HEK293 (cell line): ENCODE measurements around the gene CCNG2.

Experiments used
- GFI1B ChIP-seq: fragments of 450-650 bp; formaldehyde crosslinking; IDR thresholded peaks from 2 replicates; pipeline ENCODE4 v1.5.1; 2016; ENCODE audit warnings: missing biosample characterization, missing genetic modification characterization
- HOXA7 ChIP-seq: sonication (generic); formaldehyde crosslinking; IDR thresholded peaks from 2 replicates; pipeline ENCODE4 v1.8.1; 2022; ENCODE audit warnings: missing genetic modification reagents, borderline replicate concordance
- IKZF3 ChIP-seq: fragments of 450-650 bp; IDR thresholded peaks from 2 replicates; pipeline ENCODE4 v1.5.0; 2018; ENCODE audit warnings: missing biosample characterization, mild to moderate bottlenecking, missing genetic modification characterization, moderate library complexity
- KLF17 ChIP-seq: fragments of 450-650 bp; formaldehyde crosslinking; IDR thresholded peaks from 2 replicates; pipeline ENCODE4 v1.5.1; 2016; ENCODE audit warnings: missing biosample characterization, missing genetic modification characterization
- MZF1 ChIP-seq: fragments of 450-650 bp; formaldehyde crosslinking; IDR thresholded peaks from 2 replicates; pipeline ENCODE4 v1.5.1; 2017; ENCODE audit warnings: missing biosample characterization, missing genetic modification characterization, borderline replicate concordance
- PRDM10 ChIP-seq: fragments of 450-650 bp; formaldehyde crosslinking; IDR thresholded peaks from 2 replicates; pipeline ENCODE4 v1.5.1; 2016; ENCODE audit warnings: missing biosample characterization, missing genetic modification characterization
- ZBTB20 ChIP-seq: fragments of 450-650 bp; formaldehyde crosslinking; IDR thresholded peaks from 2 replicates; pipeline ENCODE4 v1.5.1; 2016; ENCODE audit warnings: missing biosample characterization, missing genetic modification characterization
- ZBTB21 ChIP-seq: fragments of 450-650 bp; formaldehyde crosslinking; IDR thresholded peaks from 2 replicates; pipeline ENCODE4 v1.5.1; 2017; ENCODE audit warnings: missing biosample characterization, missing genetic modification characterization
- ZBTB26 ChIP-seq: fragments of 450-650 bp; formaldehyde crosslinking; optimal IDR thresholded peaks from 2 replicates; pipeline ENCODE3; 2016; ENCODE audit warnings: missing biosample characterization, mild to moderate bottlenecking, missing genetic modification characterization
- ZBTB49 ChIP-seq: fragments of 450-650 bp; formaldehyde crosslinking; IDR thresholded peaks from 2 replicates; pipeline ENCODE4 v1.5.1; 2016; ENCODE audit warnings: missing biosample characterization, missing genetic modification characterization, low read depth
- ZBTB6 ChIP-seq: fragments of 450-650 bp; formaldehyde crosslinking; IDR thresholded peaks from 2 replicates; pipeline ENCODE4 v1.5.1; 2017; ENCODE audit warnings: missing biosample characterization, missing genetic modification characterization
- ZIC2 ChIP-seq: fragments of 450-650 bp; formaldehyde crosslinking; IDR thresholded peaks from 2 replicates; pipeline ENCODE4 v1.5.1; 2016; ENCODE audit warnings: missing biosample characterization, missing genetic modification characterization
- ZNF121 ChIP-seq: fragments of 450-650 bp; formaldehyde crosslinking; IDR thresholded peaks from 2 replicates; pipeline ENCODE4 v1.5.1; 2016; ENCODE audit warnings: missing biosample characterization, missing genetic modification characterization
- ZNF211 ChIP-seq: fragments of 450-650 bp; formaldehyde crosslinking; IDR thresholded peaks from 2 replicates; pipeline ENCODE4 v1.5.1; 2016; ENCODE audit warnings: low read depth, missing biosample characterization, missing genetic modification characterization
- ZNF239 ChIP-seq: fragments of 450-650 bp; formaldehyde crosslinking; IDR thresholded peaks from 2 replicates; pipeline ENCODE4 v1.5.1; 2016; ENCODE audit warnings: missing biosample characterization, missing genetic modification characterization
- ZNF394 ChIP-seq: fragments of 450-650 bp; formaldehyde crosslinking; IDR thresholded peaks from 2 replicates; pipeline ENCODE4 v1.5.1; 2016; ENCODE audit warnings: missing biosample characterization, missing genetic modification characterization, mild to moderate bottlenecking, moderate library complexity, borderline replicate concordance
- ZNF426 ChIP-seq: fragments of 450-650 bp; formaldehyde crosslinking; IDR thresholded peaks from 2 replicates; pipeline ENCODE4 v1.5.1; 2017; ENCODE audit warnings: missing biosample characterization, missing genetic modification characterization, mild to moderate bottlenecking, inconsistent platforms, moderate library complexity
- ZNF433 ChIP-seq: fragments of 450-650 bp; formaldehyde crosslinking; IDR thresholded peaks from 2 replicates; pipeline ENCODE4 v1.5.1; 2016; ENCODE audit warnings: missing biosample characterization, missing genetic modification characterization, low read depth
- ZNF48 ChIP-seq: fragments of 450-650 bp; formaldehyde crosslinking; IDR thresholded peaks from 2 replicates; pipeline ENCODE4 v1.5.1; 2016; ENCODE audit warnings: missing biosample characterization, missing genetic modification characterization
- ZNF514 ChIP-seq: fragments of 450-650 bp; formaldehyde crosslinking; IDR thresholded peaks from 2 replicates; pipeline ENCODE4 v1.5.1; 2016; ENCODE audit warnings: missing biosample characterization, missing genetic modification characterization
- ZNF571 ChIP-seq: fragments of 450-650 bp; formaldehyde crosslinking; IDR thresholded peaks from 2 replicates; pipeline ENCODE4 v1.5.0; 2017; ENCODE audit warnings: missing biosample characterization, missing genetic modification characterization
- ZNF580 ChIP-seq: fragments of 450-650 bp; formaldehyde crosslinking; IDR thresholded peaks from 2 replicates; pipeline ENCODE4 v1.5.1; 2016; ENCODE audit warnings: missing biosample characterization, missing genetic modification characterization
- ZNF660 ChIP-seq: fragments of 450-650 bp; IDR thresholded peaks from 2 replicates; pipeline ENCODE4 v1.5.1; 2018; ENCODE audit warnings: missing biosample characterization, mild to moderate bottlenecking, missing genetic modification characterization
- ZNF704 ChIP-seq: fragments of 450-650 bp; formaldehyde crosslinking; IDR thresholded peaks from 2 replicates; pipeline ENCODE4 v1.5.1; 2016; ENCODE audit warnings: missing biosample characterization, missing genetic modification characterization
- ZXDB ChIP-seq: fragments of 450-650 bp; formaldehyde crosslinking; IDR thresholded peaks from 2 replicates; pipeline ENCODE4 v1.5.1; 2016; ENCODE audit warnings: missing biosample characterization, missing genetic modification characterization

The CCNG2 gene

GRCh38 chr4:77156912-77157858 lies at the start of gene CCNG2 (continued):
- TF ChIP-seq ZNF580 (peak; percentile 83), ZBTB6 (tag by site-specific recombination) (no peak), GFI1B (tag by site-specific recombination) (peak; percentile 96), ZBTB49 (tag by site-specific recombination) (no peak), ZIC2 (peak; percentile 58), ZNF704 (tag by site-specific recombination) (no peak), KLF17 (tag by site-specific recombination) (peak; percentile 93), ZNF571 (tag by site-specific recombination) (no peak), ZNF433 (no peak), ZNF426 (tag by site-specific recombination) (no peak), ZXDB (tag by site-specific recombination) (peak; percentile 98), ZNF48 (tag by site-specific recombination) (no peak), MZF1 (tag by site-specific recombination) (peak; percentile 87), ZNF211 (no peak), ZNF394 (tag by site-specific recombination) (peak; percentile 64), ZBTB26 (tag by site-specific recombination) (peak; percentile 60), ZNF660 (tag by site-specific recombination) (peak; percentile 87), ZBTB21 (tag by site-specific recombination) (peak; percentile 66), HOXA7 (CRISPR knock-in tag) (no peak), ZNF239 (tag by site-specific recombination) (no peak; the same call in 1 of the 2 replicates), IKZF3 (tag by site-specific recombination) (peak; percentile 36; the same call in 1 of the 2 replicates), ZNF514 (tag by site-specific recombination) (no peak), ZBTB20 (tag by site-specific recombination) (peak; percentile 88), PRDM10 (tag by site-specific recombination) (peak; percentile 81), ZNF121 (tag by site-specific recombination) (peak; percentile 63)
